GM18870 (cell line): ENCODE results near the gene IL18BP.

ENCODE experiments used
- ATAC-seq: cut with Tn5 transposase; IDR thresholded peaks from one replicate; pipeline ENCODE4 v1.9.1; 2021; ENCODE audit warnings: moderate library complexity; ENCODE audit not compliant: unreplicated experiment

The IL18BP gene

DNA sequence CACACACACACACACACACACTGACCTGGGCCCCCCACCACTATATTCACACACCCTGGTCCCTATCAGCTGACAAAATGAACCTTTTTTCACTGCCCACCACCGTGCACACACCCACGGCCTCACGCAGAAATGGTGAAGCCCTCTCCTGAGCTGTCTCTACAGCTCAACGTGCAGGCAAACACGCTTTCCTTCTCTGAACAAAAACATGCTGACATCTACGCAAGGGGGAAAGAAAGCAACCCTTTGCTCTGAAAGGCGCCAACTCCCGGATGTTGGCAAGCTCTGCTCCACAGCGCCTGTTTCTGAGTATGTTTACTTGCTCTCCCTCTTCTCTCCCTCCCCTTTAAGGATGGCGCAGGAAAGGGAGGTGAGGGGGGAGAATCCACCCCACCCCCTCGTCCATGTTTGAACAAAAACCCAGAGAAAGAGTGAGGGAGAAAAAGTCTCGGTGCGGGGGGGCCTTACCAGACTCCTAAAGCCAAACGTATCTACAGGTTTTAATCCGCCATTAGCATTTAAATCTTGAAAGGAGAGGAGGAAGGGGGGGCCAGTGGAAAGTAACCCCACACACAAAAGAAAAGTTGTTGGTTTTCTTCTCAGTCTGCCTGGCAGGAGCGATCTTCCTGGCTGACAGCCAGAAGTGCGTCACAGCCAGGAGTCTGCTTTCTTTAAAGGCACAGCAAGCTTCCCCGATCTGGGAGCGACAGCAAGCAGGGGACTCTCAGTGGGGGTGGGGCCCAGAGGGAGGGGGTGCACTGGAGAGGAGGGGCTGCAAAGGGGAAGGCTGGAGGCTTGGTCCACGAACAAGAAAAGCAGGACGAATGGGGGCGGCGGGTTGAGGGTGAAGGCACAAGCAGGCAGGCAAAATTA is 42.0 kb downstream of the IL18BP start:
- ATAC-seq, result no peak

DNA sequence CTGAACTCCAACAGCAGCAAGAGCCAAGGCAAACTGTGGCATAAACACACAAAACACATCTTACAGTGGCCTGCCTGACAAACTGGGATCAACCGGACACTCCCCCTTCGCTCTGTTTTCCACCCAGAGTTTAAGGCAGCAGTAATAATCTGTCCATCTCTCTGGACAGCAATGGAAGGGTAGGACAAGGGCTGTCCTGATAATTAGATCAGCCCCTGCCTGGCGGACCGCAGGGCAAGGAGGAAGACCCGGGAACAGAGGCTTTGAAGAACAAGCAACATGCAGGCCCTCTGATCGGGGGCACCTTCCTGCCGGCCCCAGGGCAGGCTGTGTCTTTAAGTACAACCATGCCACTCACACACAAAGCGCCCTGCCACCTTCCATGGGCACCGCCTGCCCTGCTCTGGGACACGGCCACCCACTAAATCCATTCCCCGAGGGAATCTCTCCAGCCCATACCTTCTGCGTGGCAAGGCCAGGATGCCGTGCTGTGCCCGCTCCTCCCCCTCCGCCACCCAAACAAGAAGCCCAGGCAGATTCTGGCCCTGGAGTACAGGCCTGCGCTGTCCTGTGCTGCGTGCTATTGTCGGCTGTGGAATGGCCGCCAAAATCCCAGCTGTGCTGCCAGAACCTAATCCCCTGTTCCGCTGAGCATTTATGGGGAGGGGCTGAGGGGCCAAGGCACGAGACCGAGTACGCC is 42.8 kb downstream of the IL18BP start:
- no peak for ATAC-seq

DNA sequence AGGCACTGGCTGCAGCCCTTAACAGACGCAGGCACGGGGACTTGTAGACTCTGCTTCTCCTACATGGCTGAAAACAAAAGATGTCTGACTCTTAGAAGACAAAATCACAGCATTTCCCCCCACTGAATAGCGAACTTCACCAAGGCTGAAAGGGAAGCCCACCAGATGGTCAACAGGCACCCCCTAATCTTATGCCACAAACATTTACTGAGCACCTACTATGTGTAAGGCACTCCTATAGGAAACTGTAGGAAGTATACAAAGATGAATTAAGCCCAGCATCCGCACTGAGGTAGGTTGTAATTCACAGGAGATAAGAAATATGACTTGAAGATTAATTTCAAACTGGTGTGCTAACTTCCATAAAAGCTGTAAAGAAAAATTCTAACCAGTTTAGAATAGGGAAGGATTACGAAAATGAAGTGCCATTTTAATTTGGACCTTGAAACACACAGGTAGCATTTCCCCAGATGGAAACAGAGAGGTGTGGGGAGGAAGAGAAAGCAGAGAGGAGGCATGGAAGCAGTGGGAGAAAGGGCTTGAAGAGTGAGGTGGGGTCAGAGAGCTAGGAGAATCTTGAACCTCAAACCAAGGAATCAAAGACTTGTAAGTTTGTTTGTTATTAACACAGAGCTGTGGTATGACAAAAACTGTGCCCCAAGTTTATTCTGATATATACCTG is 43.5 kb downstream of the IL18BP start:
- ATAC-seq, result no peak

DNA sequence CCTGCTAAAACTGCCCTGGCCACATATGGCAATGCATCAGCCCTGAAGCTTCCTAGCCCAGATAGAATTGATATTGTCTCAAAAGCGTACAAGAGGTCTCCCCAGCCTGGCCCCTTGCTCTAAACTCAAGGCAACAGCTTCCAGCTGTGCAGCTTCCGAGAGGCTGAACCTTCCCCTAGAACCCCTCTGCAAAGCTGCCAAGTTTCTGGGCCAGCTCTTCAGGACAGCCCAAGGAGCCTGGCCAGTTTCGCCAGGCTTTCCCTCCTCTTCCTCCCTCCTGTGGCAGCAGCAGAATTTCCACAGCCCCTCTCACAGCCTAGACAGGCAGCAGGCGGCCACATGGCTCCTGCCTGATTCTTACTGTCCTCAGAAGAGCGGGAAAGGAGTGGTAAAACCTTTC is 47.1 kb downstream of the IL18BP start:
- ATAC-seq, result no peak

DNA sequence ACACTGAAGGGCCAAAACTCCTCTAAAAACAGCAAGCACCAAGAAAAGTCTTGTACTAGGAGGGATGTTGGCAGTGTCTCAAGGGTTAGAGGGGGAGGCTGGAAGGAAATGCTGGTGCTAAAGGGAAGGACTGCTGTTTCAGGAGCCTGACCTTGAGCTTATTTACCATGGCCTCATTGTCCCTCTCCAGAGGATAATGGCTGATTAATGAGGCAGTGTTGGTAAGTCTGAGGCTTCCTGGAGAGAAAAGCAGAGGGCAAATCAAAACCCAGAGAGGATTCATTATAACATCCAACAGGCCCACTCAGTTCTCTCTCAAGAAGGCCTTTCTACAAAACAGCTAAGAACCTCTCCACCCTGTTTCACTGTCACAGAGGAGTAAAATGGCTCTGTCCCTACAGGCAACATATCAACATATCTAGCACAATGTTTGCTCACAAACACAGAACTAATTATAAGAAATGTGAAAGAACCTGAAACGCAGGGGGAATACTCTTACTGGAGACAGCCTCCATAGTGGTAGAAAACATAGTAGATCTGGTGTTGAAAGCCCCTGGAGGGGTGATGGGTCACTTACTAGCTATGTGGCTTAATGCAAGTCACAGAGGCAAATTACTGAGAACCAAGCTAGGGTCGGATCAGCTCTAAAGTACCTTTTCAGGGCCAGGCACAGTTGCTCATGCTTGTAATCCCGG is 50.2 kb downstream of the IL18BP start:
- no peak for ATAC-seq
